ENCODE measurements around the gene SNN. TPM values are rescaled to one million over a fixed set of nuclear protein-coding genes. Genes with fewer than 3 reads are reported as not detected.

SNN gene
- total RNA-seq, 1 experiment from 2014 or later: 15.6 TPM

GRCh38 chr16:11650641-11651591 lies 17.3 kb upstream of the SNN start:
- Histone ChIP-seq H3K36me3 (ENCODE audit: control insufficient read depth, insufficient read depth, low read length) (no peaks in the 10 kb centered on the region), H3K9me3 (ENCODE audit: control insufficient read depth, insufficient read depth, low read depth, low read length) (no peaks in the 10 kb centered on the region), H3K27ac (ENCODE audit: low read length) (no peak overlapping the region), H3K4me1 (ENCODE audit: control insufficient read depth, insufficient read depth, low read length) (no peaks in the 10 kb centered on the region), H3K4me3 (ENCODE audit: low read depth in 2 of 2, low read length in 2 of 2) (no peak overlapping the region), H3K27me3 (ENCODE audit: control insufficient read depth, insufficient read depth, low read length) (no peaks in the 10 kb centered on the region)
- in situ Hi-C loops (cut with HindIII; ENCODE audit: low pct_unique_long_range_greater_than_20kb, low sequenced_read_pairs) (no loop called here), intact Hi-C loops (cut with micrococcal nuclease; ENCODE audit: unreplicated experiment) (no loop called here)
- DNase-seq (ENCODE audit: low read depth, low spot score) (no peak), ATAC-seq (0 out of 2 replicates have a peak, but pooled peaks have one; percentile 22)
- CTCF ChIA-PET: interaction anchor here (0.6 kb wide), 1 partner anchor 384 kb away, joined by 5 read pairs; no protein-coding TSS in a partner anchor
- POLR2A ChIA-PET: no interaction called here
- TF ChIP-seq POLR2AphosphoS5 (IDR thresholded peaks at IDR 0.05; ENCODE audit: low read depth, low read length): no peak
- no peak for TF ChIP-seq REST (IDR thresholded peaks at IDR 0.05; ENCODE audit: insufficient read depth in 1 of 2, low read depth in 2 of 2, low read length in 1 of 2)
- TF ChIP-seq CTCF (IDR thresholded peaks at IDR 0.05): no peak
- no peak for TF ChIP-seq SIN3A (IDR thresholded peaks at IDR 0.05; ENCODE audit: borderline replicate concordance, insufficient read depth, low read depth, low read length)
- TF ChIP-seq TCF7L2 (IDR thresholded peaks at IDR 0.05; ENCODE audit: low read depth, low read length): no peak
- no TSS peak for BruUV-seq (replicated peaks)

GRCh38 chr16:11651796-11652195 lies 16.5 kb upstream of the SNN start:
- intact Hi-C loops (cut with micrococcal nuclease; ENCODE audit: unreplicated experiment): no loop called here
- CTCF ChIA-PET: no interaction called here
- TF ChIP-seq TCF7L2 (IDR thresholded peaks at IDR 0.05; ENCODE audit: low read depth, low read length): no peak
- TF ChIP-seq SIN3A (IDR thresholded peaks at IDR 0.05; ENCODE audit: borderline replicate concordance, insufficient read depth, low read depth, low read length): no peak

GRCh38 chr16:11655655-11656054 lies 12.6 kb upstream of the SNN start:
- no peak for TF ChIP-seq TCF7L2 (IDR thresholded peaks at IDR 0.05; ENCODE audit: low read depth, low read length)
- TF ChIP-seq CTCF (IDR thresholded peaks at IDR 0.05): no peak
- no peak for TF ChIP-seq POLR2AphosphoS5 (IDR thresholded peaks at IDR 0.05; ENCODE audit: low read depth, low read length)
- TF ChIP-seq REST (IDR thresholded peaks at IDR 0.05; ENCODE audit: insufficient read depth in 1 of 2, low read depth in 2 of 2, low read length in 1 of 2): no peak
- no peak for TF ChIP-seq SIN3A (IDR thresholded peaks at IDR 0.05; ENCODE audit: borderline replicate concordance, insufficient read depth, low read depth, low read length)
- in situ Hi-C loops (cut with HindIII; ENCODE audit: low pct_unique_long_range_greater_than_20kb, low sequenced_read_pairs): no loop called here
- no peak overlapping the region for H3K27ac ChIP-seq (ENCODE audit: low read length)

More at GRCh38 chr16:11651796-11652195, 16.5 kb upstream of the SNN start:
- Histone ChIP-seq H3K27ac (ENCODE audit: low read length) (no peak overlapping the region), H3K27me3 (ENCODE audit: control insufficient read depth, insufficient read depth, low read length) (no peaks in the 10 kb centered on the region), H3K9me3 (ENCODE audit: control insufficient read depth, insufficient read depth, low read depth, low read length) (no peaks in the 10 kb centered on the region), H3K36me3 (ENCODE audit: control insufficient read depth, insufficient read depth, low read length) (no peaks in the 10 kb centered on the region), H3K4me3 (ENCODE audit: low read depth in 2 of 2, low read length in 2 of 2) (no peak overlapping the region), H3K4me1 (ENCODE audit: control insufficient read depth, insufficient read depth, low read length) (no peaks in the 10 kb centered on the region)
- POLR2A ChIA-PET: interaction anchor here (0.7 kb wide), 1 partner anchor 295 kb away, joined by 11 read pairs; no protein-coding TSS in a partner anchor
- DNase-seq (ENCODE audit: low read depth, low spot score) (no peak), ATAC-seq (no peak)
- in situ Hi-C loops (cut with HindIII; ENCODE audit: low pct_unique_long_range_greater_than_20kb, low sequenced_read_pairs): no loop called here
- no TSS peak for BruUV-seq (replicated peaks)

More at GRCh38 chr16:11655655-11656054, 12.6 kb upstream of the SNN start:
- H3K36me3 ChIP-seq (ENCODE audit: control insufficient read depth, insufficient read depth, low read length): no peaks in the 10 kb centered on the region
- ChIA-PET CTCF (no interaction called here), POLR2A (no interaction called here)
- H3K4me1 ChIP-seq (ENCODE audit: control insufficient read depth, insufficient read depth, low read length): no peaks in the 10 kb centered on the region
- intact Hi-C loops (cut with micrococcal nuclease; ENCODE audit: unreplicated experiment): no loop called here
- no TSS peak for BruUV-seq (replicated peaks)
- no peak for DNase-seq (ENCODE audit: low read depth, low spot score)
- no peak overlapping the region for H3K4me3 ChIP-seq (ENCODE audit: low read depth in 2 of 2, low read length in 2 of 2)
- no peak for ATAC-seq
- no peaks in the 10 kb centered on the region for H3K27me3 ChIP-seq (ENCODE audit: control insufficient read depth, insufficient read depth, low read length)
- H3K9me3 ChIP-seq (ENCODE audit: control insufficient read depth, insufficient read depth, low read depth, low read length): no peaks in the 10 kb centered on the region
